Astrocyte of the spinal cord (primary cell): ENCODE results near the gene PDSS1.
"Not testable (repeated sequence)": the region's sequence is repeated elsewhere in the genome, so short reads cannot be mapped to it uniquely, and the experiment has no call there.

Source experiments
- DNase-seq: peaks from one replicate; pipeline ENCODE4 v3.0.0; 2011; ENCODE audit warnings: low read depth, low spot score
- H3K4me3 ChIP-seq: 2 replicates; pipeline ENCODE4 v1.5.1; 2011; ENCODE audit warnings: low read depth, mild to moderate bottlenecking, low read length, moderate library complexity
- CTCF ChIP-seq: IDR thresholded peaks from 2 replicates; pipeline ENCODE4 v1.5.1; 2012; ENCODE audit warnings: low read depth, mild to moderate bottlenecking, low read length, inconsistent platforms
- in situ Hi-C: cut with HindIII; loops from 2 replicates; pipeline ENCODE4 v1.10.0; 2017; ENCODE audit warnings: low sequenced_read_pairs

Gene PDSS1

GRCh38 chr10:26787362-26787761 is 89.9 kb downstream of the PDSS1 start:
- in situ Hi-C loops = no loop called here
- DNase-seq = no peak
- no peak for TF ChIP-seq CTCF
- no peak overlapping the region for H3K4me3 ChIP-seq

- in situ Hi-C loops = not testable (repeated sequence)
Measured at GRCh38 chr10:26789779-26790178, 92.3 kb downstream of the PDSS1 start.

GRCh38 chr10:26790221-26790995 is 92.9 kb downstream of the PDSS1 start:
- TF ChIP-seq CTCF = no peak
- DNase-seq = peak; percentile 16
- in situ Hi-C loops = no loop called here

More at GRCh38 chr10:26789779-26790178, 92.3 kb downstream of the PDSS1 start:
- not testable (repeated sequence) for DNase-seq, H3K4me3 ChIP-seq

GRCh38 chr10:26792758-26793495 is 95.4 kb downstream of the PDSS1 start:
- TF ChIP-seq CTCF = no peak
- DNase-seq = no peak
- H3K4me3 ChIP-seq = no peak overlapping the region
- in situ Hi-C loops = no loop called here

More at GRCh38 chr10:26790221-26790995, 92.9 kb downstream of the PDSS1 start:
- H3K4me3 ChIP-seq = no peak overlapping the region
